Smooth muscle cell (in vitro differentiated cells): Measurements from ENCODE around the gene ZC3H12D. TPM values are rescaled to one million over a fixed set of nuclear protein-coding genes. Genes with fewer than 3 reads are reported as not detected.

Experiments used
- DNase-seq: peaks from one replicate; lab custom pipeline; 2025; ENCODE audit not compliant: unreplicated experiment; lab: John Stamatoyannopoulos, UW
- H2AFZ ChIP-seq: fragments of 200-600 bp; sonication (generic); 2 replicates; pipeline ENCODE4 v1.6.0; 2016; ENCODE audit warnings: antibody characterized with exemption, low read depth, mild to moderate bottlenecking
- H3F3A ChIP-seq: fragments of 200-600 bp; sonication (generic); 2 replicates; pipeline ENCODE4 v1.6.0; 2017; ENCODE audit warnings: antibody characterized with exemption, low read depth
- H3K27ac ChIP-seq: fragments of 200-600 bp; sonication (generic); 2 replicates; pipeline ENCODE4 v1.5.1; 2016; ENCODE audit warnings: low read depth, mild to moderate bottlenecking
- H3K27me3 ChIP-seq: fragments of 200-600 bp; sonication (generic); 2 replicates; pipeline ENCODE4 v1.6.1; 2016; ENCODE audit warnings: low read depth, mild to moderate bottlenecking
- H3K36me3 ChIP-seq: fragments of 200-600 bp; sonication (generic); 2 replicates; pipeline ENCODE4 v1.5.1; 2016; ENCODE audit warnings: low read depth
- H3K4me1 ChIP-seq: fragments of 200-600 bp; sonication (generic); 2 replicates; pipeline ENCODE4 v1.5.1; 2016; ENCODE audit warnings: low read depth
- H3K4me2 ChIP-seq: fragments of 200-600 bp; sonication (generic); 2 replicates; pipeline ENCODE4 v1.6.0; 2016; ENCODE audit warnings: mild to moderate bottlenecking
- H3K4me3 ChIP-seq: fragments of 200-600 bp; sonication (generic); 2 replicates; pipeline ENCODE4 v1.5.1; 2016; ENCODE audit warnings: mild to moderate bottlenecking
- H3K79me2 ChIP-seq: fragments of 200-600 bp; sonication (generic); 2 replicates; pipeline ENCODE4 v1.6.0; 2016; ENCODE audit warnings: low read depth, mild to moderate bottlenecking
- H3K9ac ChIP-seq: fragments of 200-600 bp; sonication (generic); 2 replicates; pipeline ENCODE4 v1.6.0; 2016; ENCODE audit warnings: low read depth
- H3K9me3 ChIP-seq: fragments of 200-600 bp; sonication (generic); replicated peaks from 2 replicates; pipeline ENCODE4 v1.5.1; 2016; ENCODE audit warnings: low read depth
- H4K20me1 ChIP-seq: fragments of 200-600 bp; sonication (generic); 2 replicates; pipeline ENCODE4 v1.6.0; 2016; ENCODE audit warnings: low read depth
- CTCF ChIP-seq: fragments of 200-600 bp; sonication (generic); IDR thresholded peaks from 2 replicates; pipeline ENCODE4 v1.5.1; 2017; ENCODE audit warnings: borderline replicate concordance, mild to moderate bottlenecking, antibody characterized with exemption; ENCODE audit not compliant: insufficient read depth, poor library complexity, severe bottlenecking
- WGBS: methylation state at CpG from one replicate; pipeline ENCODE4 v1.1.7; 2016; ENCODE audit warnings: low lambda C conversion rate; 5-methylcytosine and 5-hydroxymethylcytosine counted together
- polyA plus RNA-seq: library from polyadenylated mRNA; unstranded; fragments of >200 nt; fragmentation: Nextera tagmentation; extraction: Ambion mirVana; gene quantifications from 2 replicates; pipeline ENCODE4 v1.2.1, GENCODE V29; 2016
- total RNA-seq: library from RNA; depleted of rRNA; stranded (reverse); fragments of >200 nt; gene quantifications from 2 replicates; pipeline ENCODE4 v1.2.3, GENCODE V29; 2014

Gene ZC3H12D
- total and polyA plus RNA-seq, 2 experiments from 2014 or later = not detected

GRCh38 chr6:149493761-149494320 lies 9.0 kb upstream of the ZC3H12D start:
- Histone ChIP-seq H2AFZ (no peak overlapping the region), H3K4me2 (no peak overlapping the region), H3K9ac (no peak overlapping the region), H3K4me3 (no peak overlapping the region), H3K27me3 (no peaks in the 10 kb centered on the region), H3K27ac (no peak overlapping the region), H3K9me3 (no peaks in the 10 kb centered on the region), H4K20me1 (no peaks in the 10 kb centered on the region), H3F3A (no peaks in the 10 kb centered on the region), H3K36me3 (no peaks in the 10 kb centered on the region), H3K79me2 (no peaks in the 10 kb centered on the region), H3K4me1 (no peaks in the 10 kb centered on the region)
- WGBS = 92% methylated on average over 7 of the region's 7 CpGs
- TF ChIP-seq CTCF = no peak
- no peak for DNase-seq

GRCh38 chr6:149492798-149493343 lies 8.1 kb upstream of the ZC3H12D start:
- no peak for TF ChIP-seq CTCF
- no peak for DNase-seq
- no peak overlapping the region for H3K9ac ChIP-seq

GRCh38 chr6:149489967-149490366 lies 5.2 kb upstream of the ZC3H12D start:
- H3K27ac ChIP-seq = no peak overlapping the region
- no peaks in the 10 kb centered on the region for H3K36me3 ChIP-seq
- no peaks in the 10 kb centered on the region for H3K79me2 ChIP-seq
- no peaks in the 10 kb centered on the region for H3K9me3 ChIP-seq
- H3K4me3 ChIP-seq = no peak overlapping the region
- no peaks in the 10 kb centered on the region for H3F3A ChIP-seq
- no peaks in the 10 kb centered on the region for H3K27me3 ChIP-seq
- H4K20me1 ChIP-seq = no peaks in the 10 kb centered on the region
- no peak overlapping the region for H2AFZ ChIP-seq
- TF ChIP-seq CTCF = no peak
- DNase-seq = no peak
- 95% methylated on average over 4 of the region's 4 CpGs for WGBS
- no peak overlapping the region for H3K9ac ChIP-seq
- no peak overlapping the region for H3K4me2 ChIP-seq
- H3K4me1 ChIP-seq = no peaks in the 10 kb centered on the region

More at GRCh38 chr6:149492798-149493343, 8.1 kb upstream of the ZC3H12D start:
- no peak overlapping the region for H3K27ac ChIP-seq
- H2AFZ ChIP-seq = no peak overlapping the region
- H3F3A ChIP-seq = no peaks in the 10 kb centered on the region
- WGBS = 91% methylated on average over 4 of the region's 4 CpGs
- H3K79me2 ChIP-seq = no peaks in the 10 kb centered on the region
- H3K4me2 ChIP-seq = no peak overlapping the region
- H3K36me3 ChIP-seq = no peaks in the 10 kb centered on the region
- no peaks in the 10 kb centered on the region for H3K9me3 ChIP-seq
- H4K20me1 ChIP-seq = no peaks in the 10 kb centered on the region
- no peaks in the 10 kb centered on the region for H3K4me1 ChIP-seq
- H3K4me3 ChIP-seq = no peak overlapping the region
- no peaks in the 10 kb centered on the region for H3K27me3 ChIP-seq

- DNase-seq = no peak
- H3F3A ChIP-seq = no peaks in the 10 kb centered on the region
- H3K36me3 ChIP-seq = no peaks in the 10 kb centered on the region
- no peaks in the 10 kb centered on the region for H4K20me1 ChIP-seq
- H3K4me3 ChIP-seq = no peak overlapping the region
- no peak overlapping the region for H3K9ac ChIP-seq
- H2AFZ ChIP-seq = no peak overlapping the region
- H3K79me2 ChIP-seq = no peaks in the 10 kb centered on the region
- no peak overlapping the region for H3K4me2 ChIP-seq
- no peak overlapping the region for H3K27ac ChIP-seq
- H3K4me1 ChIP-seq = no peaks in the 10 kb centered on the region
- no peak for TF ChIP-seq CTCF
- no peaks in the 10 kb centered on the region for H3K27me3 ChIP-seq
- H3K9me3 ChIP-seq = no peaks in the 10 kb centered on the region
- 68% methylated on average over 3 of the region's 3 CpGs for WGBS
Measured at GRCh38 chr6:149488815-149489214, 4.0 kb upstream of the ZC3H12D start.
